ENCODE results near the gene LARGE2. TPM values are rescaled to one million over a fixed set of nuclear protein-coding genes. Genes with fewer than 3 reads are reported as not detected.

Gene LARGE2
- total and polyA plus RNA-seq, 9 of the 15 experiments (the other 6 are each of a cell fraction or from before 2014, with no cell fraction given): 0.56 to 14.1 (median 6.6) TPM

DNA sequence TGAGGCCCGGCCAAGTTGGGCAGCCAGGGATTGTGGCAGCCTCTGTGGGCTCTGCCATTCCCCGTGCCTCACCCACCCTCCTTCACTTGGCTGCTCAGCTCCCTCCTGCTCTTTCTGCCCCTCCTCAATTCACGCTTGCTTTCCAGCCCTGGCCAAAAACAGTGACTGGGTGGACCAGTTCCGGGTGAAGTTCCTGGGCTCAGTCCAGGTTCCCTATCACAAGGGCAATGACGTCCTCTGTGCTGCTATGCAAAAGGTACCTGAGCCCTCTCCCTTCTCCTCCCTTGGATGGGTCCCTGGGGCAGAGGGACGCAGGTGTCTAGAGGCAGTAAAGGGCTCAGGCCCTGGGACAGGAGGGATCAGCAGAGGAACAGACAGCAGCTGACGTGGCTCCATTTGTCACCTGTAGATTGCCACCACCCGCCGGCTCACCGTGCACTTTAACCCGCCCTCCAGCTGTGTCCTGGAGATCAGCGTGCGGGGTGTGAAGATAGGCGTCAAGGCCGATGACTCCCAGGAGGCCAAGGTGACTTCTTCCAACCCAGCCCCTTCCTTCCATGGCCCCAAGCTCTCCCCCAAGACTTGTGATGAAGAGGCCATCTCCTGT is 18.0 kb upstream of the LARGE2 start:
- Histone ChIP-seq H3K9me3 (replicated peaks; ENCODE audit: control insufficient read depth, insufficient read depth, low read depth, low read length) (no peaks in the 10 kb centered on the region), H3K27me3 (ENCODE audit: control insufficient read depth in 2 of 2, insufficient read depth in 2 of 2, low read length in 2 of 2) (no peaks in the 10 kb centered on the region), H3K4me3 (no peak overlapping the region), H3K79me2 (ENCODE audit: control insufficient read depth, insufficient read depth, low read length) (no peaks in the 10 kb centered on the region), H3K27ac (ENCODE audit: extremely low read depth, low read depth, low read length) (no peak overlapping the region; the same call in 2 of the 3 replicates), H3K4me1 (replicated peaks in 1 of 2; ENCODE audit: control insufficient read depth in 2 of 2, insufficient read depth in 2 of 2, low read length in 2 of 2) (peaks cover 10 to 83% of the 10 kb centered on the region in 2 experiments), H3K36me3 (ENCODE audit: control insufficient read depth, insufficient read depth, low read length) (peaks cover 3% of the 10 kb centered on the region; the same call in 1 of the 3 replicates), H4K20me1 (replicated peaks; ENCODE audit: control insufficient read depth, insufficient read depth, low read length) (0 out of 2 replicates have a peak, but pooled peaks cover 3% of the 10 kb centered on the region), H3K9me1 (ENCODE audit: control insufficient read depth, insufficient read depth, low read length) (peaks cover 5% of the 10 kb centered on the region), H3K4me2 (ENCODE audit: insufficient read depth, low read length) (peak overlapping the region; percentile 30; the same call in 1 of the 2 replicates), H2AFZ (ENCODE audit: low read depth, low read length) (no peak overlapping the region), H3K9ac (ENCODE audit: insufficient read depth in 1 of 2, low read depth in 2 of 2, low read length in 2 of 2) (peak overlapping the region in 1 of 2 experiments; percentile 68; a peak in 2 of 4 replicates)
- FAIRE-seq: peak; percentile 70
- in situ Hi-C loops (cut with MboI): no loop called here
- ChIA-PET POLR2A (no interaction called here), CTCF (ENCODE audit: low intra/inter-chr PET ratio) (no interaction called here)
- intact Hi-C loops (cut with micrococcal nuclease): no loop called here
- no TSS peak for BruUV-seq (replicated peaks)
- peak; percentile 41 to 83 (median 53) for DNase-seq (ENCODE audit: extremely low read depth in 1 of 4, low spot score in 3 of 4)
- WGBS (ENCODE audit: insufficient coverage, low coverage, missing lambda C conversion rate): 17% methylated on average over 15 of the region's 15 CpGs
- peak; percentile 33 for ATAC-seq
- TF ChIP-seq CBFA2T2 (conservative IDR thresholded peaks at IDR 0.05) (peak; percentile 90), SMAD4 (CRISPR knock-in tag; conservative IDR thresholded peaks at IDR 0.05) (peak; percentile 33; the same call in 1 of the 2 replicates), GATA2 (CRISPR knock-in tag; IDR thresholded peaks at IDR 0.05) (peak; percentile 78), SMARCC2 (IDR thresholded peaks at IDR 0.05; ENCODE audit: low read depth) (no peak), RHOXF2B (CRISPR knock-in tag; conservative IDR thresholded peaks at IDR 0.05) (no peak), LARP7 (IDR thresholded peaks at IDR 0.05) (no peak), CEBPG (CRISPR knock-in tag; IDR thresholded peaks at IDR 0.05) (0 out of 2 replicates have a peak, but pooled peaks have one; percentile 3), CEBPG (tag; conservative IDR thresholded peaks at IDR 0.05 in 1 of 2, IDR thresholded peaks at IDR 0.05 in 1 of 2) (no peak), KLF1 (tag; IDR thresholded peaks at IDR 0.05) (no peak), ZNF57 (CRISPR knock-in tag; IDR thresholded peaks at IDR 0.05) (no peak)
- TF ChIP-seq, protein P1, sequence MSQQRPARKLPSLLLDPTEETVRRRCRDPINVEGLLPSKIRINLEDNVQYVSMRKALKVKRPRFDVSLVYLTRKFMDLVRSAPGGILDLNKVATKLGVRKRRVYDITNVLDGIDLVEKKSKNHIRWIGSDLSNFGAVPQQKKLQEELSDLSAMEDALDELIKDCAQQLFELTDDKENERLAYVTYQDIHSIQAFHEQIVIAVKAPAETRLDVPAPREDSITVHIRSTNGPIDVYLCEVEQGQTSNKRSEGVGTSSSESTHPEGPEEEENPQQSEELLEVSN (IDR thresholded peaks at IDR 0.05; ENCODE audit: borderline replicate concordance in 1 of 2, extremely low read depth in 1 of 2, insufficient read depth in 1 of 2, insufficient read length in 1 of 2, low read depth in 1 of 2, low read length in 1 of 2, poor library complexity in 1 of 2, severe bottlenecking in 1 of 2): peak; percentile 60 to 80
- TF ChIP-seq, protein P2, sequence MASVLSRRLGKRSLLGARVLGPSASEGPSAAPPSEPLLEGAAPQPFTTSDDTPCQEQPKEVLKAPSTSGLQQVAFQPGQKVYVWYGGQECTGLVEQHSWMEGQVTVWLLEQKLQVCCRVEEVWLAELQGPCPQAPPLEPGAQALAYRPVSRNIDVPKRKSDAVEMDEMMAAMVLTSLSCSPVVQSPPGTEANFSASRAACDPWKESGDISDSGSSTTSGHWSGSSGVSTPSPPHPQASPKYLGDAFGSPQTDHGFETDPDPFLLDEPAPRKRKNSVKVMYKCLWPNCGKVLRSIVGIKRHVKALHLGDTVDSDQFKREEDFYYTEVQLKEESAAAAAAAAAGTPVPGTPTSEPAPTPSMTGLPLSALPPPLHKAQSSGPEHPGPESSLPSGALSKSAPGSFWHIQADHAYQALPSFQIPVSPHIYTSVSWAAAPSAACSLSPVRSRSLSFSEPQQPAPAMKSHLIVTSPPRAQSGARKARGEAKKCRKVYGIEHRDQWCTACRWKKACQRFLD (CRISPR knock-in tag; IDR thresholded peaks at IDR 0.05): no peak

All from K562 (cell line).